LNCaP clone FGC (cell line): ENCODE data around the gene GJC3.
"Not testable (repeated sequence)": the region's sequence is repeated elsewhere in the genome, so short reads cannot be mapped to it uniquely, and the experiment has no call there.

ENCODE experiments used
- DNase-seq: peaks from one replicate; pipeline ENCODE4 v3.0.0-alpha.2; 2011; ENCODE audit warnings: low read depth
- H3K4me3 ChIP-seq: 2 replicates; pipeline ENCODE4 v1.5.1; 2011; ENCODE audit warnings: mild to moderate bottlenecking, low read depth, low read length, control low read depth
- CTCF ChIP-seq: IDR thresholded peaks from 2 replicates; pipeline ENCODE4 v1.5.1; 2012; ENCODE audit warnings: mild to moderate bottlenecking; ENCODE audit not compliant: control insufficient read depth, insufficient read depth; ENCODE audit errors: extremely low read depth

The GJC3 gene

GRCh38 chr7:99928994-99929729, at the start of gene GJC3:
GJC3 (minus strand) TSS chr7:99929620; CDS start chr7:99929620, 0 bp downstream.
- DNase-seq: peak; percentile 49
- TF ChIP-seq CTCF: peak; percentile 68
- H3K4me3 ChIP-seq: peak within 1 kb of the TSS; percentile 14; the same call in 1 of the 2 replicates

GRCh38 chr7:99976626-99977025, 47.2 kb upstream of the GJC3 start:
- no peak for TF ChIP-seq CTCF
- H3K4me3 ChIP-seq: no peak overlapping the region
- DNase-seq: no peak

GRCh38 chr7:99975782-99976521, 46.5 kb upstream of the GJC3 start, which contains the start of gene AZGP1:
AZGP1 (minus strand) TSS chr7:99976031; CDS start chr7:99976020, 11 bp downstream.
- DNase-seq: peak; percentile 45
- no peak for TF ChIP-seq CTCF
- H3K4me3 ChIP-seq: peak within 1 kb of the TSS; percentile 43

GRCh38 chr7:99974681-99975080, 45.3 kb upstream of the GJC3 start:
- TF ChIP-seq CTCF: no peak
- no peak overlapping the region for H3K4me3 ChIP-seq
- DNase-seq: no peak

GRCh38 chr7:99973817-99974216, 44.4 kb upstream of the GJC3 start:
- not testable (repeated sequence) for DNase-seq, H3K4me3 ChIP-seq

- no peak overlapping the region for H3K4me3 ChIP-seq
- TF ChIP-seq CTCF: no peak
- no peak for DNase-seq
Observed at GRCh38 chr7:99971242-99971641, 41.8 kb upstream of the GJC3 start.

GRCh38 chr7:99969813-99970212, 40.4 kb upstream of the GJC3 start:
- H3K4me3 ChIP-seq, DNase-seq: not testable (repeated sequence)
